K562 (cell line): ENCODE measurements around the gene METRNL. TPM values are rescaled to one million over a fixed set of nuclear protein-coding genes. Genes with fewer than 3 reads are reported as not detected.
A peak's percentile ranks its signal among the peaks of the same experiment; 100 is the strongest.

ENCODE experiments used
- CXXC5 ChIP-seq: fragments of 250-450 bp; sonication (Bioruptor Pico); IDR thresholded peaks from 2 replicates; pipeline ENCODE4 v1.8.0; 2022; ENCODE audit warnings: inconsistent platforms, mild to moderate bottlenecking, moderate library complexity
- GABPB1 ChIP-seq: sonication (generic); formaldehyde crosslinking; IDR thresholded peaks from 2 replicates; pipeline ENCODE4 v1.8.0; 2022; ENCODE audit warnings: mild to moderate bottlenecking, missing genetic modification reagents
- HDAC3 ChIP-seq: fragments of 450-650 bp; IDR thresholded peaks from 2 replicates; pipeline ENCODE4 v1.6.1; 2018; ENCODE audit warnings: borderline replicate concordance, mild to moderate bottlenecking, moderate library complexity; ENCODE audit not compliant: partially characterized antibody
- HDAC6 ChIP-seq: IDR thresholded peaks from 2 replicates; pipeline ENCODE4 v1.6.1; 2012; ENCODE audit warnings: low read depth, mild to moderate bottlenecking, control low read depth, inconsistent platforms, low read length, moderate library complexity
- HSF4 ChIP-seq: fragments of 250-450 bp; sonication (Bioruptor Pico); IDR thresholded peaks from 2 replicates; pipeline ENCODE4 v2.1.2; 2022; ENCODE audit warnings: mild to moderate bottlenecking, moderate library complexity, borderline replicate concordance
- KAT7 ChIP-seq: sonication (generic); formaldehyde crosslinking; IDR thresholded peaks from 2 replicates; pipeline ENCODE4 v1.8.0; 2022; ENCODE audit warnings: missing genetic modification reagents, mild to moderate bottlenecking, borderline replicate concordance
- KLF10 ChIP-seq: fragments of 250-450 bp; sonication (Bioruptor Pico); IDR thresholded peaks from 2 replicates; pipeline ENCODE4 v1.6.1; 2021; ENCODE audit warnings: matching md5 sums
- L3MBTL2 ChIP-seq: fragments of 450-650 bp; IDR thresholded peaks from 2 replicates; pipeline ENCODE4 v1.6.1; 2016; ENCODE audit warnings: mild to moderate bottlenecking, moderate library complexity
- MAFK ChIP-seq: IDR thresholded peaks from 2 replicates; pipeline ENCODE4 v1.6.1; 2011; ENCODE audit warnings: low read length, improper control_type of control experiment
- MTA1 ChIP-seq: fragments of 450-650 bp; IDR thresholded peaks from 2 replicates; pipeline ENCODE4 v1.6.1; 2017; ENCODE audit warnings: borderline replicate concordance
- NR1H2 ChIP-seq: sonication (generic); formaldehyde crosslinking; IDR thresholded peaks from 2 replicates; pipeline ENCODE4 v1.4.0; 2020; ENCODE audit warnings: mild to moderate bottlenecking, missing genetic modification reagents
- NUFIP1 ChIP-seq: fragments of 450-650 bp; IDR thresholded peaks from 2 replicates; pipeline ENCODE4 v1.6.1; 2018; ENCODE audit not compliant: partially characterized antibody
- PHF8 ChIP-seq: fragments of 200-600 bp; sonication (generic); IDR thresholded peaks from 2 replicates; pipeline ENCODE4 v1.6.1; 2012; ENCODE audit warnings: mixed run types, mild to moderate bottlenecking, inconsistent platforms, low read length, moderate library complexity, borderline replicate concordance
- SMAD1 ChIP-seq: fragments of 150-350 bp; IDR thresholded peaks from 2 replicates; pipeline ENCODE4 v1.6.1; 2014; ENCODE audit warnings: low read length, low read depth; ENCODE audit not compliant: partially characterized antibody
- TBP ChIP-seq: optimal IDR thresholded peaks from 2 replicates; pipeline ENCODE3; 2011; ENCODE audit warnings: low read depth, low read length, improper control_type of control experiment
- TEAD1 ChIP-seq, 2 experiments: fragments of 450-650 bp in 1 of 2; sonication (generic) in 1 of 2; formaldehyde crosslinking; IDR thresholded peaks; 2 replicates each; pipeline versions ENCODE4 v1.4.0 to v1.8.0; 2020 to 2022; ENCODE audit warnings: mild to moderate bottlenecking in 2 of 2, missing genetic modification reagents in 1 of 2
- ZFPM2 ChIP-seq: fragments of 250-450 bp; sonication (Bioruptor Pico); IDR thresholded peaks from 2 replicates; pipeline ENCODE4 v1.5.1; 2022; ENCODE audit warnings: mild to moderate bottlenecking
- ZNF197 ChIP-seq: fragments of 200-800 bp; sonication (Bioruptor generic); IDR thresholded peaks from 2 replicates; pipeline ENCODE4 v1.6.1; 2016; ENCODE audit warnings: low read depth, missing genetic modification characterization, missing compliant biosample characterization
- polyA plus RNA-seq, 8 experiments: library from polyadenylated mRNA; depleted of rRNA in 4 of 8; stranded (reverse) in 5 of 8; unstranded in 3 of 8; fragments of >200 nt; fragmentation: Nextera tagmentation in 2 of 8; fragmentation: Illumina TruSeq in 1 of 8; extraction: Ambion mirVana in 2 of 8; extraction: Trizol in 1 of 8; gene quantifications; 2 replicates each; pipeline versions ENCODE4 v1.2.1 to v1.2.3, GENCODE V29; 2011 to 2014; ENCODE audit warnings: inconsistent platforms in 1 of 8, missing spikeins in 1 of 8
- total RNA-seq, 7 experiments: library from RNA; depleted of rRNA in 6 of 7; stranded (reverse); fragments of >200 nt in 6 of 7; fragmentation: Illumina TruSeq in 2 of 7; extraction: Trizol in 2 of 7; gene quantifications; 2 replicates each; pipeline versions ENCODE4 v1.2.1 to v1.2.3, GENCODE V29; 2011 to 2021; ENCODE audit warnings: low replicate concordance in 1 of 7
- TF ChIP-seq, protein P1 (sequence below): IDR thresholded peaks from 2 replicates; pipeline ENCODE4 v1.6.1; 2012; ENCODE audit warnings: low read depth, low read length, improper control_type of control experiment, borderline replicate concordance
- TF ChIP-seq, protein P2 (sequence below): fragments of 450-650 bp; formaldehyde crosslinking; IDR thresholded peaks from 2 replicates; pipeline ENCODE4 v1.4.0; 2020; ENCODE audit warnings: mild to moderate bottlenecking, moderate library complexity

The METRNL gene
- total and polyA plus RNA-seq, 9 of the 15 experiments (the other 6 are each of a cell fraction or from before 2014, with no cell fraction given) = 0.17 to 31.8 (median 2.9) TPM

DNA sequence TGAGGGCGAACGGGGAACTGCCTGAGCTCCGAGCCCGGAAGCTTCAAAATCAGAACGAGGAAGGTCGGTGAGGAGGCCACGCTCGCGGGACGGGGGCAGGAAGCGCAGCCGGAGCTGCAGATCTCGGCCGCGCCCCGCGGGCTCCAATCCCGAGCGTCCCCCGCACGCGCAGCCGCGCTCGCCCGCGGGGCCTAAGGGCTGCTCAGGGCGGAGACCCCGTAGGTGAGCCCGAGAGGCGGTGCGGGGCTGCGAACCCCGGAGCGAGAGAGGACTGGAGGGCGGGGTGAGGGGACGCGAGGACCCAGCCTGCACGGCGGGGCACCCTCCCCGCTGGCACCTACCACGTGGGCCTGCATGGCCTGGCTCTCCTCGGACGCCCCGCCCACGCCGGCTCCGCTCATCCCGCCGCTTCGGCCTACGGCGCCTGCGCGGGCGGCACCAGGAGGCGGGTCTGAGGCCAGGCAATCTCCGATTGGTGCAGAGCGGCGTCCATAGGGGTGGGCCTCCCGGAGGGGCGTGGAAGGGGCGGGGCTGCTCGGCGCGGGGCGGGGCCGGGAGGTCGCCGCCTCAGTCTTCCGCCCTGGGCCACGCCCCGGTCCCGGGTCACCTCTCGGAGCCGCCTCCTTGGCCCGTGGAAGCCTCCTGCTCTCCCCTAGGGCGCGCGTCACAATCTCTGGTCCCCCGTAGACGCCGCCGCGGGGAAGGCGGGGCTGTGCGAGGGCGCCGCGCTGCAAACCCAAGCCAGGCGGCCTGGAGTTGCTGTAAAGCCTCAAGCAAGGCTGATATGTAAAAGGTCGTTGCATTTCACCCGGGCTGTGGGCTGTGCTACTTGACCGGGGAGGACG, 27.8 kb upstream of the METRNL start (continued):
- TF ChIP-seq, protein P1, sequence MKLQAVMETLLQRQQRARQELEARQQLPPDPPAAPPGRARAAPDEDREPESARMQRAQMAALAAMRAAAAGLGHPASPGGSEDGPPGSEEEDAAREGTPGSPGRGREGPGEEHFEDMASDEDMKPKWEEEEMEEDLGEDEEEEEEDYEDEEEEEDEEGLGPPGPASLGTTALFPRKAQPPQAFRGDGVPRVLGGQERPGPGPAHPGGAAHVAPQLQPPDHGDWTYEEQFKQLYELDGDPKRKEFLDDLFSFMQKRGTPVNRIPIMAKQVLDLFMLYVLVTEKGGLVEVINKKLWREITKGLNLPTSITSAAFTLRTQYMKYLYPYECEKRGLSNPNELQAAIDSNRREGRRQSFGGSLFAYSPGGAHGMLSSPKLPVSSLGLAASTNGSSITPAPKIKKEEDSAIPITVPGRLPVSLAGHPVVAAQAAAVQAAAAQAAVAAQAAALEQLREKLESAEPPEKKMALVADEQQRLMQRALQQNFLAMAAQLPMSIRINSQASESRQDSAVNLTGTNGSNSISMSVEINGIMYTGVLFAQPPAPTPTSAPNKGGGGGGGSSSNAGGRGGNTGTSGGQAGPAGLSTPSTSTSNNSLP = no peak
- TF ChIP-seq ZFPM2 (CRISPR knock-in tag) (0 out of 2 replicates have a peak, but pooled peaks have one; percentile 28), SMAD1 (no peak), ZNF197 (CRISPR knock-in tag) (no peak), KAT7 (CRISPR knock-in tag) (no peak), NR1H2 (CRISPR knock-in tag) (no peak), KLF10 (CRISPR knock-in tag) (no peak), PHF8 (peak; percentile 89; the same call in 1 of the 2 replicates), HDAC3 (no peak), GABPB1 (CRISPR knock-in tag) (peak; percentile 75), TEAD1 (CRISPR knock-in tag; IDR thresholded peaks at IDR 0.05) (0 out of 4 replicates have a peak, but pooled peaks of 1 of the 2 experiments have one; percentile 37), MTA1 (no peak), NUFIP1 (no peak), MAFK (no peak), TBP (peak; percentile 26), HSF4 (CRISPR knock-in tag) (no peak), CXXC5 (peak; percentile 68), L3MBTL2 (peak; percentile 95), HDAC6 (no peak)
- TF ChIP-seq, protein P2, sequence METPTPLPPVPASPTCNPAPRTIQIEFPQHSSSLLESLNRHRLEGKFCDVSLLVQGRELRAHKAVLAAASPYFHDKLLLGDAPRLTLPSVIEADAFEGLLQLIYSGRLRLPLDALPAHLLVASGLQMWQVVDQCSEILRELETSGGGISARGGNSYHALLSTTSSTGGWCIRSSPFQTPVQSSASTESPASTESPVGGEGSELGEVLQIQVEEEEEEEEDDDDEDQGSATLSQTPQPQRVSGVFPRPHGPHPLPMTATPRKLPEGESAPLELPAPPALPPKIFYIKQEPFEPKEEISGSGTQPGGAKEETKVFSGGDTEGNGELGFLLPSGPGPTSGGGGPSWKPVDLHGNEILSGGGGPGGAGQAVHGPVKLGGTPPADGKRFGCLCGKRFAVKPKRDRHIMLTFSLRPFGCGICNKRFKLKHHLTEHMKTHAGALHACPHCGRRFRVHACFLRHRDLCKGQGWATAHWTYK (CRISPR knock-in tag) = peak; percentile 49
